Activated naive CD8-positive, alpha-beta T cell treated with anti-CD3 and anti-CD28 coated beads, Interleukin-2, amount 50 U/mL, for 16 hours (primary cell): ENCODE results near the gene CERS5.

Experiments used
- DNase-seq: peaks from one replicate; pipeline ENCODE4 v3.0.0-alpha.2; 2020; ENCODE audit warnings: low read depth, low spot score

The CERS5 gene

DNA sequence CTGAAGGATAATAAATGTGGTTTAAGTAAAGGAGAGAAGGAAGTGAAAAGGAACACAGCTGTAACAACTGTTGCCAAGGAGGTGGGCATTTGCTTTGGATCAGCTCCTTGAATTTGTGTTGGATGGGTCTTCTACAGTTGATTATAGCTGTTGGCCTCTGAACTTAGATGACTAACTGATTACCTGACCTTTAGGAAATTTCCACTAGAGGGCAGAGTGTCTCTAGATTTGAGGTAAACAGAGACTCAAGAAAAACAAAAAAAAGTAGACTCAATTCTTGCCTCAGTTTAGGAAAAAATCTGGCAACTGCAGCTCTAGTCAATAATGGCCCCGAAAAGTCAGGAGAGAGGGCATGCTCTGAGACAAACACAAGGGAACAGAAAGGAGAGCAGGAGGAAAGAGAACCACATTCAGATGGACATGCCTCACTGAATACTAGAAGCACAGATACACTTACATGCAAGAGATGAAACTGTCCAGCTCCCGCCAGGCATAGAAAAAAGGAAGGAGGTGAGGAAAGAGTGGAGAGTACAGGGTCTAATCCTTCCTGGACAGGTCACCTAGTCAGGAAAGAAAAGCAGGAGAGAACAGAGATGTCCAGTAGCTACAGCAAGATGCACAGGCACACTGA lies 34.5 kb downstream of the CERS5 start:
- no peak for DNase-seq

DNA sequence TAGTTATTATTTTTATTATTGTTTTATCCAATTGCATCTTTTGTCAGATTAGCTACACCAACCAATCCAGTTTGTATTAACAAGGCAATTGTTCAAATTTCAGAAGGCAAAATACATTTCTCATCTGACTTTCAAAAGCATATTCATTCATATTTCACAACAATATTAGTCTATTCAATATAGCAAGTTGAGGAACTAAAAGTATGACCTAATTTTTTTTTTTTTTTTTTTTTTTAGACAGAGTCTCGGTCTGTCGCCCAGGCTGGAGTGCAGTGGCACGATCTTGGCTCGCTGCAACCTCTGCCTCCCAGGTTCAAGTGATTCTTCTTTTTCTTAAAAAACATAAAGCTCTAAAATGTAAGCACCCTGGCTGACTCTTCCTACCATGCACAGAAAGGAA lies 37.9 kb downstream of the CERS5 start:
- no peak for DNase-seq

- no peak for DNase-seq
Observed at GRCh38 chr12:50127546-50127945, 39.6 kb downstream of the CERS5 start.

DNA sequence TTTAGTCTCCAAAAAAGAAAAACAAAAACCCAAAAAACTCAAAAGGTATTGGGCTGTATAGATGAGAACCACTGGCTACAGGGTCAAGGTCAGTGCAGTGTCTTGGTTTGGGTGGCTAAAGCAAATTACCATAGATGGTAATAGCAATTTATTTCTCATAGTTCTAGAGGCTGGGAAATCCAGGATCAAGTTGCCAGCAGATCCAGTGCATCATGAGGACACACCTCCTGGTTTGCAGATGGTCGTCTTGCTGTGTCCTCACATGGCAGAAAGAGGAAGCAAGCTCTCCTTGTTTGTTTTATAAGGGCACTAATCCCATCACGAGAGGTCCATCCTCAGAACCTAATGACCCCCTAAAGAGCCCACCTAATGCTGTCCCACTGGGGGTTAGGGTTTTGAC lies 44.0 kb downstream of the CERS5 start:
- DNase-seq, result no peak

- no peak for DNase-seq
Observed at GRCh38 chr12:50121641-50122040, 45.5 kb downstream of the CERS5 start.

DNA sequence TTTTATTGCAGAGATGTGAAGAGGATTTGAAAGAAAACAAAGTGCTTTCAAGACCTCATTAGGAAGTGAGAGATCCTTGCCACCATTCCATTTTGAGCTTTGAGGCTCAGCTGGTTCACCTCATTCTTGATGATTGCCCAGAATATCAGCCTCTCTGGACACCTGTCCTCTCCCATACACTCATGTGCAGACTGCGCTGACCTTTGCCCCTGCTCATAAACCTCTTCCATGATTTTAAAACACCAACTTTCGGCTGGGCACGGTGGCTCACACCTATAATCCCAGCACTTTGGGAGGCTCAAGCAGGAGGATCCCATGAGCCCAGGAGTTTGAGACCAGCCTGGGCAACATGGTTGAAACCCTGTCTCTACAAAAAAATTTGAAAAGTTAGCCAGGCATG lies 46.2 kb downstream of the CERS5 start:
- no peak for DNase-seq

DNA sequence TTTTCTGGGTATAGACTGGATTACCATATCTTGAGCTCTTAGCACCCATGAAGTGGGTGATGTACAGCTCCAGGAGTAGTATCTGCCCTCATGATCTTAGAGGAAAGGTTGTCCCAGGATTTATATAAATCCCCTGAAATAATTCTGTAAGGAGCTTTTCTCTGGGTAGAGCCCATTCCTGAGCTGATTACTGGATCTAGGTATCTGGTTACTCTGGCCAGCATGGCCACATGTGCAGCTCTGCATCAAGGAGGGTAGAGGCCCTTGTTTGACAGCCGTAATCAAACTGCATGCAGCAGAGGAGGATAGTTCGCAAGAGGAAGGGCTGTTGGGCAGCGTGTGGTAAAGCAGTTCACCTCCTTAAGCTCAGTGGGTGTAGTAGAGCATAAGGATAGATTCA lies 46.6 kb downstream of the CERS5 start:
- DNase-seq, result no peak

- DNase-seq, result no peak
Observed at GRCh38 chr12:50119387-50119786, 47.8 kb downstream of the CERS5 start.

DNA sequence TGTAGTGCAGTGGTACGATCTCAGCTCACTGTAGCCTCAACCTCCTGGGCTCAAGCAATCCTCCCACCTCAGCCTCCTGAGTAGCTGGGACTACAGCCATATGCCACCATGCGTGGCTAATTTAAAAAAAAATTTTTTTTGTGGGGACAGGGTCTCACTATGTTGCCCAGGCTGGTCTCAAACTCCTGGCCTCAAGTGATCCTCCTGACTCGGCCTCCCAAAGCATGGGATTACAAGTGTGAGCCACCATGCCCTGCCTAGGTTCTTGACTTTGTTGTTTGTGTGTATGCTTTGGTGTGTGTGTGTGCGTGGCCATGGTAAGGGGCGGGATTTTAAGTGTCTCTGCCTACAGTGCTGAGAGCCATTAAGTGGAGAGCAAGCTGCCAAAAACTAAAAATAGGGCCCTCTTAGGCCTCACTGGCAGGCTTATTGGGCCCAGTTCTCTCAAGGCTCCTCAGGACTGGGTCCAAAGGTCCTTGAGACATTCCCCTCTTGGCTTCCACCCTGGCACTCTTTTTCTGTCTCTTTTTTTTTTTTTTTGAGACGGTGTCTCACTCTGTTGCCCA lies 50.0 kb downstream of the CERS5 start:
- no peak for DNase-seq

DNA sequence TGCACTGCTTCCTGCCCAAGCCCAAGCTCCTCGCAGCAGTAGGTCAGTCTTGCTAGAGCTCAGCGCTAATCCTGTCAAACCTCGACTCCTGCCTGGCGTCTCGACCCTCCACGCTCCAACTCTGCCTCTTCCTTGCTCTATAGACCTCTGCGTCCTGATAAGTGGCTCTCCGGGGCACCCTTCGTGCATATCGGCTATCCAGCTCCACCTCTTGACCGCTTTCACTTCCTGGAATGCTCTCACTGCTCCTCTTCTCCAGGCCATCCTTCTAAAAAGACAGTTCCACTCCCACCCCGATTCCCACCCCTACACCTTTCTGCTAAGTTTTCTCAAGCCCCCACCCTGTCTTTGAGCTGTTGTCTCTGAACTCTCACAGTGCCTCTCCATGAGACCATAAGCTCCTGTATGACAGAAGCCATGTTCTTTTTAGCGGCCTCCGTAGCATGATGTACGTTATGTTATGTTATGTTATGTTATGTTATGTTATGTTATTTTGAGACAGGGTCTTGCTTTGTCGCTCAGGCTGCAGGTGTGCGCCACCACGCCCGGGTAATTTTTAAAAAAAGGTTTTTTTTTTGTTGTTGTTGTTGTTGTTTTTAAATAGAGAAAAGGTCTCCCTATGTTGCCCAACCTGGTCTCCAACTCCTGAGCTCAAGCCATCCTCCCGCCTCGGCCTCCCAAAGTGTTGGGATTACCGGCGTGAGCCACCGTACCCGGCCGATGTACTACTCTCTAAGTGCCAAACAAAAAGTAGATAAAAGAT lies 54.5 kb downstream of the CERS5 start:
- no peak for DNase-seq

GRCh38 chr12:50111693-50112455 lies 55.3 kb downstream of the CERS5 start, which contains the start of gene COX14:
Gene COX14, plus strand, starts transcription at chr12:50112236. Its CDS starts 7,808 bp downstream, at chr12:50120044.
- DNase-seq, result peak; percentile 98

GRCh38 chr12:50111395-50111692 lies 55.8 kb downstream of the CERS5 start:
- DNase-seq, result no peak

DNA sequence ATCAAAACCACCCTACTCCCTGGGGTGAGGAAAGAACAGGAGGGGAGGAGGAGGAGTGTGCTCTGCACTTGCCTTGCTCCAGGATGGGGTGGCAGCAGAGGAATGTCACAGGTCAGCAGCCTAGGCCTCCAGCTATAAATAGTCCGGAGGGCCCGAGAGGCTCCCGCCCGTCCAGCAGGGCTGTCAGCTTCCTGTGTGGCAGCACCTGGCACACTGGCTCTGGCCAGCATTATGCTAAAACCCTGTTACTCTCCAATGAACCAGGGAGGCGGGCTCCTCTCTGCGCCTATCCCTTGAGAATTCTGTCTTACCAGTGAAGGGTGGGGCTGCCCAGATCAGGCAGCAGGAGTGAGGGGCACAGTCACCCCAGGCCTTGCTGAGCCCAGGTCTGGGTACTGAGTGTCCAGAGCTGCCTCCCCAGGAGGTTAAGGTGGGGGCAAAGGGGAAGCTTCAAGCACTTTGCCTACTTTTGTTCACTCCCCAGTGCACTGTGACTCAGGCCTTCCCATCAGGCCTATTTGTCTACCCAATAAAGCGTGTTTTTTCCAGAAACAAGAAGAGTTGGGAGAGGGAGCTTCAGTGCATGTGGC lies 56.3 kb downstream of the CERS5 start:
- no peak for DNase-seq

GRCh38 chr12:50110127-50110761 lies 56.9 kb downstream of the CERS5 start:
- no peak for DNase-seq

GRCh38 chr12:50109319-50109718 lies 57.9 kb downstream of the CERS5 start:
- DNase-seq, result no peak

DNA sequence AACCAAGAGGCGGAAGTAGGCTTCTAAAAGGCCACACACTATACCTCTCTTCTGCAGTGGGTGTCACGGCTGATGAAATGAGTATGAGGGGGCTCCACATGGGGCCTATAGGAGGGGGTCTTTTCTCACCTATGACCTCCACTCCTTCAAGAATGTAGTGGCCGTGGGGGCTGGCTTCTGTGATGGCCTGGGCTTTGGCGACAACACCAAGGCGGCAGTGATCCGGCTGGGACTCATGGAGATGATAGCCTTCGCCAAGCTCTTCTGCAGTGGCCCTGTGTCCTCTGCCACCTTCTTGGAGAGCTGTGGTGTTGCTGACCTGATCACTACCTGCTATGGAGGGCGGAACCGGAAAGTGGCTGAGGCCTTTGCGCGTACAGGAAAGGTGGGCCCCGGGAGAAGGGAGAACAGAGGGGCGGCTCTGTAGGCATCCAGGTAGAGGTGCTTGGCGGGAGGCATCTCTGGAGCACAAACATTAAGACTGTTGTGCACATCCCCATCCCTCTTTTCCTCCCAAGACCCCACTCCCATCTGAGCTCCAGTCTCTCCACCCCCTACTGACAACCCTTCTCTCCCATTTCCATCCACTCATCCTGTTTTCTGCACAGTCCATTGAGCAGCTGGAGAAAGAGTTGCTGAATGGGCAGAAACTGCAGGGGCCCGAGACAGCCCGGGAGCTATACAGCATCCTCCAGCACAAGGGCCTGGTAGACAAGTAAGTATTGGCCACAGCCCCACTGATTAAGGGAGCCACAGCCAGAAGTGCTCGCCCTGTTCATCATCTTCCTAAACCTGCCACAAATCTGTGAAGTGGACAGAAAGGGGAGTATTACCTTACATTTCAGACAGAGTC lies 59.5 kb downstream of the CERS5 start:
- no peak for DNase-seq

DNA sequence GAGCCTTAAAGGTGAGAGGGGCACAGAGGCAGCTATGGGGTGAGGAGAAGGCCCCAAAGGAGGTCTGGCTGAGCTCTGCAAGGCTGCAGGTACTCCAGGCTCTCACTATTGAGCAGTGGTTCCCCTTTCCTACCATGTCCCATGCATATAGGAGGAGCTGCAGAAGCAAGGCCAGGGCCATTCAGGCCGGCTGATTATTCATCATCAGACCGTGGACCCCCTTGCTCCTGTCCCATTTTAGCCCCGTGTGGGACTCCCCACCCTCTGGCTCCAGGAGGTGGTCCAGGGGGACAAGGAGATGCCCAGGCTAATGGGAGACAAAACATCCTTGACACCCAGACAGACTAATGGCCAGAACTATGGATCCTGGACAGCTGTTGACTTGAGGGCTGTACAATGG lies 60.3 kb downstream of the CERS5 start:
- DNase-seq, result no peak

- DNase-seq, result no peak
Observed at GRCh38 chr12:50105913-50106450, 61.2 kb downstream of the CERS5 start.

- DNase-seq, result no peak
Observed at GRCh38 chr12:50104417-50105366, 62.5 kb downstream of the CERS5 start.
